GM18499 (cell line): ENCODE results near the gene LRIT2.
A peak's percentile ranks its signal among the peaks of the same experiment; 100 is the strongest.

Experiments
- ATAC-seq: cut with Tn5 transposase; IDR thresholded peaks from one replicate; pipeline ENCODE4 v1.9.1; 2021; ENCODE audit warnings: moderate number of reproducible peaks; ENCODE audit not compliant: insufficient read depth, unreplicated experiment

The LRIT2 gene, protein sequence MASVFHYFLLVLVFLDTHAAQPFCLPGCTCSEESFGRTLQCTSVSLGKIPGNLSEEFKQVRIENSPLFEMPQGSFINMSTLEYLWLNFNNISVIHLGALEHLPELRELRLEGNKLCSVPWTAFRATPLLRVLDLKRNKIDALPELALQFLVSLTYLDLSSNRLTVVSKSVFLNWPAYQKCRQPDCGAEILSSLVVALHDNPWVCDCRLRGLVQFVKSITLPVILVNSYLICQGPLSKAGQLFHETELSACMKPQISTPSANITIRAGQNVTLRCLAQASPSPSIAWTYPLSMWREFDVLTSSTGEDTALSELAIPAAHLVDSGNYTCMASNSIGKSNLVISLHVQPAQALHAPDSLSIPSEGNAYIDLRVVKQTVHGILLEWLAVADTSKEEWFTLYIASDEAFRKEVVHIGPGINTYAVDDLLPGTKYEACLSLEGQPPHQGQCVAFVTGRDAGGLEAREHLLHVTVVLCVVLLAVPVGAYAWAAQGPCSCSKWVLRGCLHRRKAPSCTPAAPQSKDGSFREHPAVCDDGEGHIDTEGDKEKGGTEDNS

GRCh38 chr10:84225427-84226173, at the start of gene LRIT2:
Gene LRIT2 (minus strand): TSS chr10:84225544. CDS start chr10:84225520, 24 bp downstream.
- ATAC-seq: no peak

DNA sequence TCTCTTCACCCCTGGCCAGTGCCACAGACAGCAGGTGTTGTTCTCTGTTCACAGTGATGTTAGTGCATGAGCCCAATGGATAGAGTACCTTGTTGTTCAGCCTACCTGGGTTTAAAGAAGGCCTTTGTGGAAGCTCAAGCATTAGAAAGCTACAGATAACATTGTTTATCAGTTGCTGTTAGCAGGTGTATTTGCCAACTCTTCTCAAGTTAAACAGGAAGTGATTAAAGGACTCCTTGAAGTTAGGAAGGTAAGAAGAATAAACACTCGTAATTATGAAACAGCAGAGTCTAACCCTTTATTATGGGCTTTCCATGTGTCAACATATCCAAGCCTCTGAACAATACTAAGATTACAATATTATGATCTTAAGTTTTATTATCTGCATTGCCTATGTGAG, 45.4 kb upstream of the LRIT2 start:
- no peak for ATAC-seq

- no peak for ATAC-seq
Measured at GRCh38 chr10:84269773-84270172, 44.4 kb upstream of the LRIT2 start.

DNA sequence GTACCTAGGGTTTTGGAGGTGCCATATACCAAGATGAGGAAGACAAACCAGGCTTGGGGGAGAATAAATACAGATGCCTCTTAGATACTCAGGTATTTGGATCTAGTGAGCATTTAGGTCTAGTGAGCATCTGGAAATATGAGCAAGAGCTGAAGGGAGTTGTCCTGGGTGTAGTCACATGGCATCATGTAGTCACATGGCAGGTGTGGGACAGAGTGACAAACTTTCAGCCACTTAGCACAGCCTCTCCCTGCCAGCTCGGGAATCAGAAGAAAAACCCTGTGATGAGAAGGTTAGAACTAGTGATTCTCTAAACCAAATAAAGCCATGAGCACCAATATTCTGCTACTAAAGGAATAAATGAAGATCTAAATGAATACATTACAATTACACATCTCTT, 43.8 kb upstream of the LRIT2 start:
- no peak for ATAC-seq

DNA sequence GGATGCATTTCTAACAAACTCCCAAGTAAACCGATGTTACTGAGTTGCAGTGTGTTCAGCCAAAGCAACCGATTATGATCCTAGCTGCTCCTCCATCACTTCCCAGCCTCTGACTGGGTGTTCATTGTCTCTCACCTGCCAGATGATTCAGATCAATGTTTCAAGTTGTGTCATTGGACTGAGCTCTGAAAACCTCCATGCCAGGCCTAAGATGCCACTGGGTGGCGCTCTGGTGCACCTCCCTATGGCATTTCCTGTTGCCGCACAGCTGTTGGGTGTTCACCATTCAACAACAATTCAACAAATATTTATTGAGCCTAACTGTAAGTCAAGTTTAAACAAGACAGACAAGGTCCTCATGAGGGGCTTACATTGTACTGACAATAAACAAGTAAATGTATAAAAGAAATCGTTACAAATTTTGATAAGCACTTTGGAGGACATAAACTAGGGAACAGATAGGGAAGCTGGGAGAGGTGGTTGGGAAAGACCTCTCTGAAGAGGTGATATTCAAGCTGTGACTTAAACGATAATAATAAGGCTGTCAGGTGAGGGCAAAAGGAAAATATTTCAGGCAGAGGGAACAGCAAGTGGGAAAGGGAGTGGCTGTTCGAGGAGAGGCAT, 42.3 kb upstream of the LRIT2 start:
- no peak for ATAC-seq

GRCh38 chr10:84265418-84265817, 40.1 kb upstream of the LRIT2 start:
- no peak for ATAC-seq

GRCh38 chr10:84264611-84265141, 39.3 kb upstream of the LRIT2 start:
- peak; percentile 77 for ATAC-seq

DNA sequence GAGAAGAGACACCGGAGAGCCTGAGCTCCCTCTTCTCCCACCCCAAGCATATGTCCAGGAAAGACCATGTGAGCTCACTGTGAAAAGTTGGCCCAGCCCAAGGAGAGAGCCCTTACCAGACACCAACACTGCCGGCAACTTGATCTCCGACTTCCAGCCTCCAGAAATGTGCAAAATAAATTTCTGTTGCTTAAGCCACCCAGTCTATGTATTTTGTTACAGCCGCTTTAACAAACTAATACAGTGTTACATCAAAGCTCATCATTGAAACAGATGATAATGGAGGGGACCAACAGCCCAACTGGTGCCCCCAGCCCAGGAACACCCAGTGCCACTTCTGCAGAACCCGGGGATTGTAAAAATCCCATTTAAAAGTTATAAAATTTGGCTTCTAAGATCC, 38.4 kb upstream of the LRIT2 start:
- no peak for ATAC-seq

GRCh38 chr10:84262190-84262956, 37.0 kb upstream of the LRIT2 start:
- no peak for ATAC-seq

DNA sequence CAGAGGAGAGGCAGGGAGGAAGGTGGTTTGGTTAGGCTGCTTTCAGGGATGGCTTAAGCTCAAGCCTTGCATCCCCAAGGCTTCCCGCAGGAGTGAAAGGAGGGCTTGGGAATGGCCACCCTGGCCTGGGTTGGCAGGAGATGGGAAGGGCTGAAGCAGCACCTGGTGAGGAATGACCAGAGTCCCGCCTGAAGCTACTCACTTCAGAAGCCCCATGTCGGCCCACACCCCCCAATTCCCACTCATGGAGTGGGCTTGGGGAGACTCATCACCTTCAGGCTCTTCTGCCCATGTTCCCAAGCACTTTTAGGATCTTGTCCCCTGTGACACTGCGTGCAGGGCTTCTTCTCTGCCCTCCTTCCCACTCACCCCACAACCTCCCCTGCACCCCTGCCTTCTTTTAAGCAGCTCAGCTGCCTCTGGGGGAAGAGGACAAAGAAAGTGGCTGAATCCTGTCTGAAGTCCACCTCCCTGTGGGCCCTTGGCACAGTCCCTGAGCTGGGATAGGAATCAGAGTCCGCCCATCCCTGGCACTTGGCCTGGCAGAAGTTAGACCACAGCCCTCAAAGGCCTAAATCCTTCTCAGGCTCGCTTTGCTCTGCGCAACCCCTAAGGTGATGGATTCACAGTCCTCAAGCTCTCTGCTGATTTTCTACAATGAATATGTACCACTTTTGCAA, 36.0 kb upstream of the LRIT2 start:
- no peak for ATAC-seq

- no peak for ATAC-seq
Measured at GRCh38 chr10:84258034-84258695, 32.8 kb upstream of the LRIT2 start.

DNA sequence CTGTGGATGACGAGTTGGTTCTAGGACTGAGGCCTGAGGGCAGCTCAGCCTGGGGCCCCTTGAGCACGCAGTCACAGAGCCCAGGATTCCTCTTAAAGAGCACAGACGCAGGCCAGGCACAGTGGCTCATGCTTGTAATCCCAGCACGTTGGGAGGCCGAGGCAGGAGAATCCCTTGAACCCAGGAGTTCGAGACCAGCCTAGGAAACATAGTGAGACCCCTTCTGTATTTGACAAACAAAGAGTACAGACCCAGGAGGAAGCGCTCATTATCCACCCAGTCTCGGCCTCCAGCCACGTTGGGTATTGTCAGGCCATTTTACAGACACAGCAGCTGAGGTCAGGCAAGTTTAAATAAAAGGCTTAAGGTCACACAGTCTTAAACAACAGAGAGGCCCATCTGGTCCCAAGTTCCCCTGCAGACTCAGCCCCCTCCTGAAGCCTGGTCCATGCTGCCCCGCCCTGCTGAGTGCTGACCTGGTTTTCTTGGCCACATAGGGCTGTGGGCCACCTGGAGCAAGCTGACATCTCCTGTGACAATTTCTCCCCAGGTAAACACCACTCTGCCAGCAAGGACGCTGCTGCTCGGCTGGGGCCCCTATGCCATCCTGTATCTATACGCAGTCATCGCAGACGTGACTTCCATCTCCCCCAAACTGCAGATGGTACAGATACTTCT, 32.1 kb upstream of the LRIT2 start:
- no peak for ATAC-seq

DNA sequence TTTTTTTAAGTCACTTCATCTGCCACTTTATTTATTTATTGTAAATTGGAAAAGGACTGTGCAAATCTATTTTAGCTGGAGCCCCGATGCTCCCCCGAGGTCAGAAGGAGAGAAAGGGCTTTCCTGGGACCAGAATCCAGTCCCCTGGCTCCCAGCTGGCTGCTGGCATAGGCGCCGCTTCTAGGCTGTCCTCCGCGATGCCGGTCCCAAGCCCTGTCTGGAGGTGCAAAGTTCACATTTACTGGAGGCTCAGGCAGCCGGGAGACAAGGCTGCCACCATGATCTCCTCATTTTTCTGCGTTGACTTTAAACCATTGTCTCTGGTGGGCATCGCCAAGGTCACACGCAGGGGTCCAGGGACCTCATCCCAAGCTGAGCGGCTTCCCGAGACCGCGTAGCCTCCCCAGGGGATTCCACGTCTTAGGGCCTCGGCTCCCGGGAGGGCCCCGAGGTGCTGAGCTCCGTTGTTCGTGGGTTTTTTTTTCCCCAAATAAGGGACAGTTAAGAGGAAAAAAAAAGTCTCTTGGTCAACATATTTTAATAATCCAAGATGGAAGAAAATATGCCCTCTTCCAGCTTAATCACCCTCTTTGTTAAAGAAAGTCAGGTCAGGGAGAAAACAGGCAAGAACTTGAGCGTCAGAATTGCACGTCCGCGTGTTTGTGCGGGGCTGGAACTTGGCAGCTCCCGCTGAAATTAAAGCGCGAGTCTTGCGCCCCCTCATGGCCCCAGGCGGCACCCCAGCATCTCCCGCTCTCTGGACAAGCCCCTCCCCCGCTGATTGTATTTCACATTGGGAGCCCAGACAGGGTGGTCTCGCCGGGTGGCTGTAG, 31.4 kb upstream of the LRIT2 start:
- no peak for ATAC-seq

- ATAC-seq: no peak
Measured at GRCh38 chr10:84254552-84255478, 29.5 kb upstream of the LRIT2 start.

- no peak for ATAC-seq
Measured at GRCh38 chr10:84248794-84249193, 23.4 kb upstream of the LRIT2 start.

DNA sequence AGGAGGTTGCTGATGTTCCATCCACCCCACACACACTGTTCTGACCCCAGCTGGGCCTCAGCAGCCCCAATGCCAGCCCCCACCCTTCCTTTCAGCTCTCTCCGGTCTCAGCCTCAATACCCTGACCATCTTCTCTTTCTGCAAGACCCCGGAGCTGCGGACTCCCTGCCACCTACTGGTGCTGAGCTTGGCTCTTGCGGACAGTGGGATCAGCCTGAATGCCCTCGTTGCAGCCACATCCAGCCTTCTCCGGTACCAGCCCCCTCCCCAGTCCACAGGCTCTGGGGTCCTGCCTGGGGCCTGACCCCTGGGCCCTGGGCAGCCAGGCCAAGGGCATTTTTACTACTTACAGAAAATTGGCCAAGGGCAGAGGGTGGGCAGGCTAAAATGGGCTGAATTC, 22.2 kb upstream of the LRIT2 start:
- ATAC-seq: no peak
